NT2/D1 (cell line): Measurements from ENCODE around the gene NIM1K.

Source experiments
- YY1 ChIP-seq: IDR thresholded peaks from 2 replicates; pipeline ENCODE4 v1.6.1; 2011; ENCODE audit not compliant: insufficient read length, insufficient read depth
- ZNF274 ChIP-seq: IDR thresholded peaks from 2 replicates; pipeline ENCODE4 v1.6.1; 2011; ENCODE audit warnings: mild to moderate bottlenecking, low read depth, low read length

DNA sequence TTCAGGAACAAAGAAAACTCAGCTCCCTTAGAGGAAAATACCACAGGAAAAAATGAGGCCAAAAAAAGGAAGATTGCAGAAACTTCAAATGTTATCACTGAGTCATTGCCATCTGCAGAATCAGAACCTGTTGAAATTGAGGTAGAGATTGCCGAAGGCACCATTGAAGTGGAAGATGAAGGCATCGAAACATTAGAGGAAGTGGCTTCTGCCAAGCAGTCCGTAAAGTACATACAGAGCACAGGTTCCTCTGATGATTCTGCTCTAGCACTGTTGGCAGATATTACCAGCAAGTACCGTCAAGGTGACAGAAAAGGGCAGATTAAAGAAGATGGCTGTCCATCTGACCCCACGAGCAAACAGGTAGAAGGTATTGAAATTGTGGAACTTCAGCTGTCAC, 30.8 kb upstream of the NIM1K start:
- TF ChIP-seq YY1 (no peak), ZNF274 (no peak)
